IMR-90 (cell line): ENCODE measurements around the gene ABHD16A. TPM values are rescaled to one million over a fixed set of nuclear protein-coding genes. Genes with fewer than 3 reads are reported as not detected.
A peak's percentile ranks its signal among the peaks of the same experiment; 100 is the strongest.

ENCODE experiments used
- ATAC-seq: fragments of 200-7000 bp; cut with Tn5 transposase; 2 replicates; pipeline ENCODE4 v1.9.1; 2020; ENCODE audit warnings: low read depth, mild to moderate bottlenecking, moderate library complexity
- BruUV-seq: library from RNA; stranded (reverse); fragments of 400-500 nt; replicated peaks from 2 replicates; lab custom pipeline; 2021; lab: Mats Ljungman, UMichigan
- CTCF ChIA-PET: fragments of 300-600 bp; formaldehyde crosslinking; extraction: SDS; loops from one replicate; lab custom pipeline; 2021; ENCODE audit warnings: antibody characterized with exemption; lab: Yijun Ruan, JAX
- POLR2A ChIA-PET: fragments of 300-600 bp; sonication (Branson Sonifier 250); formaldehyde crosslinking; loops from one replicate; lab custom pipeline; 2022; ENCODE audit warnings: antibody characterized with exemption; ENCODE audit not compliant: unreplicated experiment; lab: Charles Lee
- DNase-seq: peaks from one replicate; pipeline ENCODE4 v3.0.0; 2013
- H2AFZ ChIP-seq: replicated peaks from 2 replicates; pipeline ENCODE3; 2013; ENCODE audit warnings: low read length, mild to moderate bottlenecking; ENCODE audit not compliant: poor library complexity
- H2AK5ac ChIP-seq: 2 replicates; pipeline ENCODE4 v1.6.1; 2013; ENCODE audit warnings: low read depth, low read length, inconsistent platforms
- H2AK9ac ChIP-seq: replicated peaks from 2 replicates; pipeline ENCODE3; 2013; ENCODE audit warnings: mild to moderate bottlenecking, low read depth, low read length, moderate library complexity; ENCODE audit not compliant: poor library complexity
- H2BK120ac ChIP-seq: 2 replicates; pipeline ENCODE4 v1.6.1; 2013; ENCODE audit warnings: low read depth, low read length, inconsistent platforms
- H2BK15ac ChIP-seq: 3 replicates; pipeline ENCODE4 v1.6.1; 2013; ENCODE audit warnings: low read depth, low read length, inconsistent platforms
- H2BK20ac ChIP-seq: 2 replicates; pipeline ENCODE4 v1.6.1; 2013; ENCODE audit warnings: low read depth, mild to moderate bottlenecking, inconsistent platforms, low read length, moderate library complexity
- H2BK5ac ChIP-seq: 2 replicates; pipeline ENCODE4 v1.6.1; 2013; ENCODE audit warnings: mild to moderate bottlenecking, low read depth, low read length, inconsistent platforms; ENCODE audit not compliant: poor library complexity, severe bottlenecking
- H3K14ac ChIP-seq: replicated peaks from 2 replicates; pipeline ENCODE4 v1.6.1; 2013; ENCODE audit warnings: low read depth, low read length, inconsistent platforms
- H3K18ac ChIP-seq: 2 replicates; pipeline ENCODE4 v1.6.1; 2013; ENCODE audit warnings: low read depth, low read length, control low read depth
- H3K23ac ChIP-seq: 2 replicates; pipeline ENCODE4 v1.6.1; 2013; ENCODE audit warnings: low read depth, low read length, inconsistent platforms
- H3K27ac ChIP-seq: 2 replicates; pipeline ENCODE4 v1.5.1; 2013; ENCODE audit warnings: mild to moderate bottlenecking, control low read depth, low read length; ENCODE audit not compliant: insufficient read depth
- H3K27me3 ChIP-seq: 2 replicates; pipeline ENCODE4 v1.6.1; 2013; ENCODE audit warnings: low read length; ENCODE audit not compliant: control insufficient read depth, insufficient read depth
- H3K36me3 ChIP-seq: 2 replicates; pipeline ENCODE4 v1.6.1; 2013; ENCODE audit warnings: low read length, mixed read lengths; ENCODE audit not compliant: control insufficient read depth, insufficient read depth
- H3K4ac ChIP-seq: 2 replicates; pipeline ENCODE4 v1.6.1; 2013; ENCODE audit warnings: low read depth, low read length, inconsistent platforms
- H3K4me1 ChIP-seq: 2 replicates; pipeline ENCODE4 v1.6.1; 2013; ENCODE audit warnings: low read length, mixed read lengths; ENCODE audit not compliant: control insufficient read depth, insufficient read depth
- H3K4me2 ChIP-seq: 2 replicates; pipeline ENCODE4 v1.6.1; 2013; ENCODE audit warnings: low read depth, mild to moderate bottlenecking, control low read depth, low read length, moderate library complexity
- H3K4me3 ChIP-seq: 2 replicates; pipeline ENCODE4 v1.5.1; 2013; ENCODE audit warnings: low read depth, mild to moderate bottlenecking, control low read depth, low read length, moderate library complexity; ENCODE audit not compliant: insufficient read depth
- H3K56ac ChIP-seq: 2 replicates; pipeline ENCODE4 v1.6.1; 2013; ENCODE audit warnings: low read length, inconsistent platforms; ENCODE audit not compliant: insufficient read depth; ENCODE audit errors: extremely low read depth
- H3K79me1 ChIP-seq, 2 experiments: 2 replicates each; pipeline ENCODE4 v1.6.1; 2013; ENCODE audit warnings: low read length in 2 of 2, inconsistent platforms in 1 of 2, low read depth in 1 of 2
- H3K9ac ChIP-seq: 2 replicates; pipeline ENCODE4 v1.6.1; 2013; ENCODE audit warnings: low read depth, low read length, control low read depth
- H3K9me1 ChIP-seq: 2 replicates; pipeline ENCODE4 v1.6.1; 2013; ENCODE audit warnings: low read length, inconsistent platforms; ENCODE audit not compliant: insufficient read depth
- H3K9me3 ChIP-seq: 2 replicates; pipeline ENCODE4 v1.6.1; 2013; ENCODE audit warnings: low read length; ENCODE audit not compliant: control insufficient read depth, insufficient read depth
- H4K20me1 ChIP-seq: 2 replicates; pipeline ENCODE4 v1.6.1; 2013; ENCODE audit warnings: low read length, inconsistent platforms; ENCODE audit not compliant: insufficient read depth
- H4K5ac ChIP-seq: 2 replicates; pipeline ENCODE4 v1.6.1; 2013; ENCODE audit warnings: mild to moderate bottlenecking, low read depth, low read length, control low read depth
- H4K8ac ChIP-seq, 2 experiments: 2 replicates each; pipeline ENCODE4 v1.6.1; 2013; ENCODE audit warnings: low read depth in 2 of 2, low read length in 2 of 2, control low read depth in 1 of 2, inconsistent platforms in 1 of 2
- H4K91ac ChIP-seq: 2 replicates; pipeline ENCODE4 v1.6.1; 2013; ENCODE audit warnings: low read depth, low read length, inconsistent platforms; ENCODE audit not compliant: insufficient read depth
- BHLHE40 ChIP-seq: fragments of 150-350 bp; IDR thresholded peaks from 2 replicates; pipeline ENCODE4 v1.6.1; 2016; ENCODE audit warnings: mild to moderate bottlenecking, low read depth, low read length
- CEBPB ChIP-seq: IDR thresholded peaks from 2 replicates; pipeline ENCODE4 v1.6.1; 2012; ENCODE audit warnings: low read depth, low read length, improper control_type of control experiment
- CHD1 ChIP-seq: IDR thresholded peaks from 2 replicates; pipeline ENCODE4 v1.6.1; 2012; ENCODE audit warnings: low read depth, low read length, improper control_type of control experiment
- FOS ChIP-seq: fragments of 150-350 bp; IDR thresholded peaks from 2 replicates; pipeline ENCODE4 v1.6.1; 2016; ENCODE audit warnings: low read depth, low read length
- MAZ ChIP-seq: IDR thresholded peaks from 2 replicates; pipeline ENCODE4 v1.6.1; 2012; ENCODE audit warnings: low read depth, mild to moderate bottlenecking, low read length, improper control_type of control experiment, moderate library complexity, borderline replicate concordance
- NFE2L2 ChIP-seq: fragments of 150-350 bp; IDR thresholded peaks from 2 replicates; pipeline ENCODE4 v1.6.1; 2016; ENCODE audit warnings: low read depth, mild to moderate bottlenecking, low read length
- POLR2A ChIP-seq: IDR thresholded peaks from 2 replicates; pipeline ENCODE4 v1.6.1; 2012; ENCODE audit warnings: mild to moderate bottlenecking, low read depth, low read length
- RCOR1 ChIP-seq: IDR thresholded peaks from 2 replicates; pipeline ENCODE4 v1.6.1; 2012; ENCODE audit warnings: mild to moderate bottlenecking, low read length, improper control_type of control experiment; ENCODE audit not compliant: insufficient replicate concordance
- SMC3 ChIP-seq: fragments of 150-350 bp; IDR thresholded peaks from 2 replicates; pipeline ENCODE4 v1.6.1; 2016; ENCODE audit warnings: low read depth, mild to moderate bottlenecking, antibody characterized with exemption, low read length, moderate library complexity
- WGBS, 2 experiments: methylation state at CpG; one replicate each; pipeline versions ENCODE4 v1.1.5 to v1.1.7; 2013; ENCODE audit warnings: missing lambda C conversion rate in 2 of 2; ENCODE audit not compliant: insufficient read length in 1 of 2; ENCODE audit errors: extremely low coverage in 2 of 2; 5-methylcytosine and 5-hydroxymethylcytosine counted together
- dilution Hi-C: fragments of 300-500 bp; cut with HindIII; formaldehyde crosslinking; loops from one replicate; pipeline ENCODE4 v1.14.3; 2018; ENCODE audit warnings: low sequenced_read_pairs; ENCODE audit not compliant: unreplicated experiment
- in situ Hi-C: fragments of 300-500 bp; cut with MboI; formaldehyde crosslinking; loops from 3 replicates; pipeline ENCODE4 v1.14.3; 2019; ENCODE audit warnings: low sequenced_read_pairs, inconsistent platforms, mixed read lengths
- intact Hi-C: fragments of 100-400 bp; cut with micrococcal nuclease; formaldehyde crosslinking; loops from 2 replicates; pipeline ENCODE4 v1.10.0; 2022
- polyA plus RNA-seq, 3 experiments: library from polyadenylated mRNA; depleted of rRNA; stranded (reverse); fragments of >200 nt; gene quantifications; 2 replicates each; pipeline ENCODE4 v1.2.3, GENCODE V29; 2012; ENCODE audit warnings: low replicate concordance in 1 of 3
- total RNA-seq: library from RNA; depleted of rRNA; stranded (reverse); fragments of >200 nt; gene quantifications from 2 replicates; pipeline ENCODE4 v1.2.3, GENCODE V29; 2012
- TF ChIP-seq, protein P1 (sequence below): fragments of 150-350 bp; IDR thresholded peaks from 2 replicates; pipeline ENCODE4 v1.6.1; 2016; ENCODE audit warnings: low read depth, mild to moderate bottlenecking, low read length, moderate library complexity, borderline replicate concordance
- TF ChIP-seq, protein P2 (sequence below): fragments of 150-350 bp; IDR thresholded peaks from 2 replicates; pipeline ENCODE4 v1.6.1; 2017; ENCODE audit warnings: mild to moderate bottlenecking, antibody characterized with exemption, low read length, low read depth
- TF ChIP-seq, protein P3 (sequence below): conservative IDR thresholded peaks from 2 replicates; pipeline ENCODE4 v1.5.1; 2012; ENCODE audit warnings: mild to moderate bottlenecking, low read depth, low read length, improper control_type of control experiment

The ABHD16A gene
- total and polyA plus RNA-seq, 2 of the 4 experiments (the other 2 are of a cell fraction) = 31.5 to 35.1 TPM

DNA sequence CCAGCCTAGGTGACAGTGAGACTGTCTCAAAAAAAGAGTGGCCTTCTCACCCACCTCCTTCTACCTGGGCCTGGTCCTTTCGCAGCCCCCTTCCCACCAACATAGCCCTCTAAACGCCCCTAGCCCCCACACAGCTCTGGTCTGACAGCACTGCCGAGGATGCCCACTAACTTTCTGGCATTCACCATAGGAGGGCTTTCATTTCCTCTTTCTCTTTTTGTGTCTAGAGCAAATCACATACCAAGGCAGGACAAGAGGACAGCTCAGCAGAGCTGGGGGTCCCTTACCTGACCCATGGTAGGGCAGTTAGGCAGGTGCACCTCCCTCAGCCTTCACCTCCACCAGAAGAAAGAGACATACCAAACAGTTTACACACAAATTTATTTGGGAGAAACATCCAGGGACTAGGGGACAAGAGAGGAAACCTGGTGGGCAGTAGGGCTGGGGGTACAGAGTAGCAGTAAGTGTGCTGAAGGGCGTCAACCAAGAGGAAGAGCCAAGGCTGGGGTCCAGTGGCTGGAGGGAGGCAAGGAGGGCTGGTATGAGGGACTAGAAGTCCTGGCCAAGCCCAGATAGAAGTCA, 26.7 kb downstream of the ABHD16A start:
- Histone ChIP-seq H2AFZ (peak overlapping the region; percentile 28), H3K4ac (no peak overlapping the region), H2BK120ac (no peak overlapping the region), H4K20me1 (no peaks in the 10 kb centered on the region), H3K4me1 (peaks cover 7% of the 10 kb centered on the region), H3K9me3 (no peaks in the 10 kb centered on the region), H4K5ac (no peak overlapping the region), H3K18ac (no peak overlapping the region), H3K14ac (no peak overlapping the region), H3K27me3 (no peaks in the 10 kb centered on the region), H3K23ac (no peak overlapping the region), H3K4me3 (no peak overlapping the region), H4K91ac (no peak overlapping the region), H3K36me3 (peaks cover 20% of the 10 kb centered on the region), H2BK20ac (no peak overlapping the region), H3K4me2 (no peak overlapping the region), H3K79me1 (peaks cover 0 to 4% of the 10 kb centered on the region in 2 experiments; a peak in 1 of 4 replicates), H2BK5ac (no peak overlapping the region), H3K56ac (no peak overlapping the region), H2AK9ac (no peak overlapping the region), H2AK5ac (no peak overlapping the region; the same call in 1 of the 2 replicates), H3K9ac (no peak overlapping the region), H2BK15ac (no peak overlapping the region), H3K9me1 (no peaks in the 10 kb centered on the region), H3K27ac (no peak overlapping the region), H4K8ac (no peak overlapping the region)
- BruUV-seq = no TSS peak
- intact Hi-C loops = no loop called here
- CTCF ChIA-PET = no interaction called here
- in situ Hi-C loops = no loop called here
- TF ChIP-seq CHD1 (no peak), MAZ (no peak), FOS (no peak), BHLHE40 (no peak), POLR2A (no peak; the same call in 1 of the 2 replicates), CEBPB (no peak), SMC3 (no peak), RCOR1 (no peak), NFE2L2 (no peak)
- TF ChIP-seq, protein P1, sequence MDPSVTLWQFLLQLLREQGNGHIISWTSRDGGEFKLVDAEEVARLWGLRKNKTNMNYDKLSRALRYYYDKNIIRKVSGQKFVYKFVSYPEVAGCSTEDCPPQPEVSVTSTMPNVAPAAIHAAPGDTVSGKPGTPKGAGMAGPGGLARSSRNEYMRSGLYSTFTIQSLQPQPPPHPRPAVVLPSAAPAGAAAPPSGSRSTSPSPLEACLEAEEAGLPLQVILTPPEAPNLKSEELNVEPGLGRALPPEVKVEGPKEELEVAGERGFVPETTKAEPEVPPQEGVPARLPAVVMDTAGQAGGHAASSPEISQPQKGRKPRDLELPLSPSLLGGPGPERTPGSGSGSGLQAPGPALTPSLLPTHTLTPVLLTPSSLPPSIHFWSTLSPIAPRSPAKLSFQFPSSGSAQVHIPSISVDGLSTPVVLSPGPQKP = no peak
- TF ChIP-seq, protein P2, sequence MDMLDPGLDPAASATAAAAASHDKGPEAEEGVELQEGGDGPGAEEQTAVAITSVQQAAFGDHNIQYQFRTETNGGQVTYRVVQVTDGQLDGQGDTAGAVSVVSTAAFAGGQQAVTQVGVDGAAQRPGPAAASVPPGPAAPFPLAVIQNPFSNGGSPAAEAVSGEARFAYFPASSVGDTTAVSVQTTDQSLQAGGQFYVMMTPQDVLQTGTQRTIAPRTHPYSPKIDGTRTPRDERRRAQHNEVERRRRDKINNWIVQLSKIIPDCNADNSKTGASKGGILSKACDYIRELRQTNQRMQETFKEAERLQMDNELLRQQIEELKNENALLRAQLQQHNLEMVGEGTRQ = no peak
- TF ChIP-seq, protein P3, sequence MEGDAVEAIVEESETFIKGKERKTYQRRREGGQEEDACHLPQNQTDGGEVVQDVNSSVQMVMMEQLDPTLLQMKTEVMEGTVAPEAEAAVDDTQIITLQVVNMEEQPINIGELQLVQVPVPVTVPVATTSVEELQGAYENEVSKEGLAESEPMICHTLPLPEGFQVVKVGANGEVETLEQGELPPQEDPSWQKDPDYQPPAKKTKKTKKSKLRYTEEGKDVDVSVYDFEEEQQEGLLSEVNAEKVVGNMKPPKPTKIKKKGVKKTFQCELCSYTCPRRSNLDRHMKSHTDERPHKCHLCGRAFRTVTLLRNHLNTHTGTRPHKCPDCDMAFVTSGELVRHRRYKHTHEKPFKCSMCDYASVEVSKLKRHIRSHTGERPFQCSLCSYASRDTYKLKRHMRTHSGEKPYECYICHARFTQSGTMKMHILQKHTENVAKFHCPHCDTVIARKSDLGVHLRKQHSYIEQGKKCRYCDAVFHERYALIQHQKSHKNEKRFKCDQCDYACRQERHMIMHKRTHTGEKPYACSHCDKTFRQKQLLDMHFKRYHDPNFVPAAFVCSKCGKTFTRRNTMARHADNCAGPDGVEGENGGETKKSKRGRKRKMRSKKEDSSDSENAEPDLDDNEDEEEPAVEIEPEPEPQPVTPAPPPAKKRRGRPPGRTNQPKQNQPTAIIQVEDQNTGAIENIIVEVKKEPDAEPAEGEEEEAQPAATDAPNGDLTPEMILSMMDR = no peak
- POLR2A ChIA-PET = no interaction called here
- no peak for ATAC-seq
- dilution Hi-C loops = no loop called here
- WGBS, 2 experiments = 63% methylated on average over 2 of the region's 4 CpGs; no CpG with 5 or more reads in 1 of the 2 experiments
- no peak for DNase-seq
